GM13976 (cell line): Measurements from ENCODE around the gene TNNI3K.

ENCODE experiments used
- DNase-seq: peaks from one replicate; pipeline ENCODE4 v3.0.0; 2012; ENCODE audit warnings: low spot score
- CTCF ChIP-seq: IDR thresholded peaks from 2 replicates; pipeline ENCODE4 v1.5.1; 2012; ENCODE audit warnings: borderline replicate concordance, mild to moderate bottlenecking; ENCODE audit not compliant: insufficient read depth; ENCODE audit errors: extremely low read depth, missing control alignments, control extremely low read depth
- in situ Hi-C: fragments of 300-500 bp; cut with MboI; formaldehyde crosslinking; loops from one replicate; pipeline ENCODE4 v1.12.0; 2022; ENCODE audit warnings: low sequenced_read_pairs, mixed read lengths, inconsistent platforms; ENCODE audit not compliant: unreplicated experiment

Gene TNNI3K

GRCh38 chr1:74430342-74430934 lies 195.3 kb downstream of the TNNI3K start:
- DNase-seq: no peak
- TF ChIP-seq CTCF: no peak
- in situ Hi-C loops: no loop called here

- in situ Hi-C loops: no loop called here
- TF ChIP-seq CTCF: no peak
Observed at GRCh38 chr1:74431531-74431930, 196.3 kb downstream of the TNNI3K start.

GRCh38 chr1:74432325-74432724 lies 197.1 kb downstream of the TNNI3K start:
- TF ChIP-seq CTCF: no peak
- in situ Hi-C loops: no loop called here
- no peak for DNase-seq

More at GRCh38 chr1:74431531-74431930, 196.3 kb downstream of the TNNI3K start:
- no peak for DNase-seq

GRCh38 chr1:74434321-74434720 lies 199.1 kb downstream of the TNNI3K start:
- no peak for DNase-seq
- no peak for TF ChIP-seq CTCF
- in situ Hi-C loops: no loop called here

GRCh38 chr1:74436078-74436477 lies 200.9 kb downstream of the TNNI3K start:
- TF ChIP-seq CTCF: no peak
- no peak for DNase-seq
- in situ Hi-C loops: no loop called here

- DNase-seq: no peak
- in situ Hi-C loops: no loop called here
Observed at GRCh38 chr1:74437035-74437434, 201.8 kb downstream of the TNNI3K start.

More at GRCh38 chr1:74437035-74437434, 201.8 kb downstream of the TNNI3K start:
- TF ChIP-seq CTCF: no peak
